Uterus (tissue), 4 donors: ENCODE measurements around the gene BCO2. TPM values are rescaled to one million over a fixed set of nuclear protein-coding genes. Genes with fewer than 3 reads are reported as not detected.
A peak's percentile ranks its signal among the peaks of the same experiment; 100 is the strongest.

ENCODE experiments used
- DNase-seq, 2 donors: peaks; one replicate each; pipeline ENCODE4 v3.0.0-alpha.2; 2019 to 2020
- H3K27ac ChIP-seq, 2 donors: fragments of 200-600 bp; sonication (generic); 1 replicate in 1 of 2; 2 replicates in 1 of 2; pipeline ENCODE4 v1.5.1; 2016 to 2018
- H3K27me3 ChIP-seq, 2 donors: fragments of 200-600 bp; sonication (generic); one replicate each; pipeline ENCODE4 v1.5.1; 2018 to 2019; ENCODE audit warnings: control low read depth in 1 of 2
- H3K36me3 ChIP-seq, 2 donors: fragments of 200-600 bp; sonication (generic); one replicate each; pipeline ENCODE4 v1.5.1; 2019; ENCODE audit warnings: control low read depth in 1 of 2
- H3K4me1 ChIP-seq, 2 donors: fragments of 200-600 bp; sonication (generic); one replicate each; pipeline ENCODE4 v1.5.1; 2018 to 2019; ENCODE audit warnings: control low read depth in 1 of 2
- H3K4me3 ChIP-seq, 2 donors: fragments of 200-600 bp; sonication (generic); 1 replicate in 1 of 2; 2 replicates in 1 of 2; pipeline ENCODE4 v1.5.1; 2018 to 2019; ENCODE audit warnings: mild to moderate bottlenecking in 1 of 2
- H3K9me3 ChIP-seq, 2 donors: fragments of 200-600 bp; sonication (generic); one replicate each; pipeline ENCODE4 v1.5.1; 2019; ENCODE audit warnings: control low read depth in 1 of 2
- POLR2A ChIP-seq, 2 donors: fragments of 450-650 bp; IDR thresholded peaks; one replicate each; pipeline ENCODE4 v1.6.1; 2016; ENCODE audit warnings: antibody characterized with exemption in 2 of 2, mild to moderate bottlenecking in 1 of 2, moderate library complexity in 1 of 2
- intact Hi-C: fragments of 100-400 bp; cut with DNase I; formaldehyde crosslinking; loops from one replicate; pipeline ENCODE4 v1.15.1; 2023; ENCODE audit warnings: low total_unique reads
- total RNA-seq, 4 donors: library from RNA; depleted of rRNA in 3 of 4; stranded (reverse); fragments of >200 nt in 3 of 4; gene quantifications; one replicate each; pipeline versions ENCODE4 v1.1.0 to v1.2.4, GENCODE V29; 2014 to 2023
- TF ChIP-seq, protein P1 (sequence below), 4 experiments: fragments of 200-600 bp in 2 of 4; fragments of 450-650 bp in 2 of 4; sonication (generic) in 2 of 4; IDR thresholded peaks; one replicate each; pipeline ENCODE4 v1.5.1; 2016 to 2019; ENCODE audit warnings: antibody characterized with exemption in 4 of 4, mild to moderate bottlenecking in 2 of 4, moderate library complexity in 1 of 4
- donor health status: DM: yes; HTN: yes; CAD: no.

BCO2 gene
- total RNA-seq, 4 donors from 2014 or later: 4.6 to 15.3 (median 14.2) TPM

DNA sequence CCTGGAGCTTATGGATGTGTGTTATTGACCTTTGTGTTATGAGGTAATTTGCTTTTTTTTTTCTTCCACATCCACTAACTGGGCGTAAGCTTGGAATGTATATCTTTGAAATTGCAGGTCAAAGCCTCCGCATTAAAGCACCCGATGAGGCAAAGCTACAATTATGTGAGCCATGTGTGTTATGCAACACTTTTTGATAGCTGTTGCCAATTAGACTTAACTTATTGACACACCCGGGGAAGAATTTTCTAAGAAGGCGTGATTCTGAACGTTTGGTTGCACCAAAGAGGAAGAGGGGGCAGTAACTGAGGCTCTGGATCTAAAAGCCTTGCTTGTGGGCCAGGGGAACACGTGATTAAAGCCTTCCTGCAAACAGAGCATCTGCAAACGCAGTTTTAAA lies 8.8 kb upstream of the BCO2 start:
- Histone ChIP-seq H3K27me3 (no peaks in the 10 kb centered on the region), H3K4me1 (no peaks in the 10 kb centered on the region), H3K9me3 (no peaks in the 10 kb centered on the region), H3K36me3 (no peaks in the 10 kb centered on the region), H3K27ac (no peak overlapping the region), H3K4me3 (no peak overlapping the region)
- TF ChIP-seq, protein P1, sequence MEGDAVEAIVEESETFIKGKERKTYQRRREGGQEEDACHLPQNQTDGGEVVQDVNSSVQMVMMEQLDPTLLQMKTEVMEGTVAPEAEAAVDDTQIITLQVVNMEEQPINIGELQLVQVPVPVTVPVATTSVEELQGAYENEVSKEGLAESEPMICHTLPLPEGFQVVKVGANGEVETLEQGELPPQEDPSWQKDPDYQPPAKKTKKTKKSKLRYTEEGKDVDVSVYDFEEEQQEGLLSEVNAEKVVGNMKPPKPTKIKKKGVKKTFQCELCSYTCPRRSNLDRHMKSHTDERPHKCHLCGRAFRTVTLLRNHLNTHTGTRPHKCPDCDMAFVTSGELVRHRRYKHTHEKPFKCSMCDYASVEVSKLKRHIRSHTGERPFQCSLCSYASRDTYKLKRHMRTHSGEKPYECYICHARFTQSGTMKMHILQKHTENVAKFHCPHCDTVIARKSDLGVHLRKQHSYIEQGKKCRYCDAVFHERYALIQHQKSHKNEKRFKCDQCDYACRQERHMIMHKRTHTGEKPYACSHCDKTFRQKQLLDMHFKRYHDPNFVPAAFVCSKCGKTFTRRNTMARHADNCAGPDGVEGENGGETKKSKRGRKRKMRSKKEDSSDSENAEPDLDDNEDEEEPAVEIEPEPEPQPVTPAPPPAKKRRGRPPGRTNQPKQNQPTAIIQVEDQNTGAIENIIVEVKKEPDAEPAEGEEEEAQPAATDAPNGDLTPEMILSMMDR (IDR thresholded peaks at IDR 0.05): no peak
- no peak for TF ChIP-seq POLR2A (IDR thresholded peaks at IDR 0.05)
- no peak for DNase-seq
- intact Hi-C loops: no loop called here

DNA sequence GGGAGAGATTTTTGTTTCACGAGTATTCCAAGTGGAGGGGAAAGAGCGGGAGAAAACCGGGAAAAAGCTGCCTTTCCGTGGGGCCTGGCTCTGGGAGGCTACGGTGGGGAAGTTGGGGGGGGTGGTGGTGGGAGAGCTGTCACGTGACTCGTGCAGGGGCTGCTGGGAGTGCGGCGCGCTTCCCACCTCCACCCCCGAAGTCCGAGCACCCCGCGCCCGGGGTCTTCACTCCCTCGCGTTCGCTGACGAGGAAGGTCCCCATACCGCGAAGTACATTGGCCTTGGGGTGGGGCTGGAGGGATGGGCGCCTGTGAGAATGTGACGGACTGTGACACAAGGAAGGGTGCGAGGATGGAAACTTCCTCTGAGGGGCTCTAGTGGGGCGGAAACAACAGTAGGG lies 8.2 kb upstream of the BCO2 start, which contains the start of gene TEX12:
Gene TEX12 (plus strand): TSS at position 228 of the 400 bp plus-strand sequence. CDS start 1,897 bp downstream, outside the sequence.
- no peak within 1 kb of the TSS for H3K4me3 ChIP-seq
- no peaks in the 10 kb centered on the region for H3K9me3 ChIP-seq
- no peaks in the 10 kb centered on the region for H3K4me1 ChIP-seq
- no peak for DNase-seq
- no peaks in the 10 kb centered on the region for H3K36me3 ChIP-seq
- no peaks in the 10 kb centered on the region for H3K27me3 ChIP-seq
- TF ChIP-seq, protein P1 (IDR thresholded peaks at IDR 0.05): no peak
- no peak for TF ChIP-seq POLR2A (IDR thresholded peaks at IDR 0.05)
- intact Hi-C loops: no loop called here
- H3K27ac ChIP-seq: no peak within 1 kb of the TSS

DNA sequence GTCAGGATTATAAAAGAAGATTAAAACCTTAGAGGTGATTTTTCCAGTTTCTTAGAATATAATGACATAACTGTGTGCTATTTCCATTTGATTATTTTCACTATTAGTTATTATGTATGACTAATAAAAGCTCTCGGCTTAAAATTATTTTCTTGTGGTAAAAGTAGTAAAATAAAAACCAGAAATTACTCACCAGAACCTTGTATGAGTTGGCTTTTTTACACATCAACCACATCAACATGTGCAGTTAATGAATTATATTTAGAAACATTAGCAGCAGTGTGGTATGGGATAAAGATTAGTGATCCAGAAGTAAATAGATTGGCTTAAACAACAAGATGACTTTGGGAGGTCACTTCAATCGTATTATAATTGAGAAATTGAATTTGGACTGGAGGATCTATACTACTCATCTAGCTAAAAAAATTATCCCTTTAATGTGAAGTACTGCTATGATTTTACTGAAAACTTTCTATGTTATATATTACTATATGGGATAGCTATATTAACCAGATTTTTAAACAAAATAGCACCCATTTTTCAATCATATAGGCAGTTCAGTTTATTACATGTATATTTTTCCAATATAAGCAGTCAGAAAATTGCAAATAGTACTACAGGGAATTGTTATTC lies 2.8 kb upstream of the BCO2 start:
- Histone ChIP-seq H3K4me3 (no peak overlapping the region), H3K27me3 (no peaks in the 10 kb centered on the region), H3K27ac (no peak overlapping the region), H3K9me3 (no peaks in the 10 kb centered on the region), H3K4me1 (no peaks in the 10 kb centered on the region), H3K36me3 (no peaks in the 10 kb centered on the region)
- TF ChIP-seq, protein P1 (IDR thresholded peaks at IDR 0.05): no peak
- TF ChIP-seq POLR2A (IDR thresholded peaks at IDR 0.05): no peak
- no peak for DNase-seq
- intact Hi-C loops: no loop called here

DNA sequence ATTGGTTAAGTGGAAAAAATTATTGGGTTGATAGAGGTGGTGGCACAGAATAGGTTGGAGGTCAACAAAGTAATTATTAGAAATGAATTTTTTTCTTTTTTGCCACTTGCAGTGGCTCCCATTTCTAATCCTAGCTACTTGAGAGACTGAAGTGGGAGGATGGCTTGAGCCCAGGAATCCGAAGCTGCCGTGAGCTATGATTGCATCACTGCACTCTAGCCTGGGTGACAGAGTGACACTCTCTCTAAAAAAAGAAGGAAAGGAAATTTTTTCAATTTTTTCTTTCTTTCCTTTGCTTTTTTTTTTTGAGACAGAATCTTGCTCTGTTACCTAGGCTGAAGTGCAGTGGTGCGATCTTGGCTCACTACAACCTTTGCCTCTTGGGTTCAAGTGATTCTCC lies 2.2 kb upstream of the BCO2 start:
- TF ChIP-seq, protein P1 (IDR thresholded peaks at IDR 0.05): no peak
- TF ChIP-seq POLR2A (IDR thresholded peaks at IDR 0.05): no peak
- Histone ChIP-seq H3K4me1 (no peaks in the 10 kb centered on the region), H3K9me3 (no peaks in the 10 kb centered on the region), H3K27me3 (no peaks in the 10 kb centered on the region), H3K4me3 (no peak overlapping the region), H3K27ac (no peak overlapping the region), H3K36me3 (no peaks in the 10 kb centered on the region)
- no peak for DNase-seq
- intact Hi-C loops: no loop called here

DNA sequence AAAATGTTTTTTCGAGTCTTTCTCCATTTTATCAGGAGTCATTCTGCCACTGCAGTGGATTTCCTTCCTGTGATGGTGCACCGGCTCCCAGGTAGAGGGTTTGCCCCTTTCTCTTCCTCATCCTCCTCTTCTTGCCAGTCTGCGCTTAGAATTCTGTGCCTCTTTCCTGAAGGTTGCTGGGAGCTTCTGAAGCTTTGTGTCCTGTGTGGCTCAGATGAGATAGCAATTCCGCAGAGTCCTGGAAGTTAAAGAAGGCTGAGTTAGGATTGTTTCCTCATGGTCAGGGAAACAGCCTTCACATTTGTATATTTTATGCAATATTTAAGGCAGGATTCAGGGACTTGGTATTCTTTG lies 264 bp downstream of the BCO2 start:
- H3K27ac ChIP-seq: peak overlapping the region; percentile 69 to 75
- H3K4me1 ChIP-seq: no peaks in the 10 kb centered on the region
- no peaks in the 10 kb centered on the region for H3K9me3 ChIP-seq
- H3K27me3 ChIP-seq: no peaks in the 10 kb centered on the region
- no peaks in the 10 kb centered on the region for H3K36me3 ChIP-seq
- intact Hi-C loops: no loop called here
- DNase-seq: no peak
- peak overlapping the region; percentile 15 to 16 for H3K4me3 ChIP-seq
- no peak for TF ChIP-seq POLR2A (IDR thresholded peaks at IDR 0.05)
- TF ChIP-seq, protein P1 (IDR thresholded peaks at IDR 0.05): no peak
